ENCODE results near the gene MTHFD2. TPM values are rescaled to one million over a fixed set of nuclear protein-coding genes. Genes with fewer than 3 reads are reported as not detected.

MTHFD2 gene
- total and polyA plus RNA-seq, 3 experiments from 2014 or later: 11.0 to 397 (median 379) TPM

DNA sequence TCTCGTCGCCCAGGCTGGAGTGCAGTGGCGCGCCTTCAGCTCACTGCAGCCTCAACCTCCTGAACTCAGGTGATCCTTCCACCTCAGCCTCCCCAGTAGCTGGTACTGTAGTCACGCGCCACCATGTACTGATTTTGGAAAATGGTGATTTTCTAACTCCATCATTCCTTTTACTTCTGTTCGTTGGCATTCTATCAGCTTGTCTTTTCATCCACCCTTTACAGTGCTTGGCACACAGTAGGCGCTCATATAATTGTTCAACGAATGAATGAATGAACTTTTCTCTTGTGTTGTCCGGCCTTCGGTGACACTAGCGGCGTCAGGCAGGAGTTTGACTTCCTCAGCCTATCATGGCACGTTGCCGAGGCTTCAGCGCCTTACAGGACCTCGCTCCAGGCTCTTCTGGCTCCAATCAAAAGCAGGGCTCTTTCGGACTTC lies 373 bp upstream of the MTHFD2 start:
- H3K4me1 ChIP-seq (ENCODE audit: insufficient read depth, low read length): peaks cover 23% of the 10 kb centered on the region
- Mint-ChIP-seq H3K4me1 (peaks cover 21 to 41% (median 40%) of the 10 kb centered on the region in 3 donors), H3K27ac (peak overlapping the region; percentile 74 to 100 (median 98)), H3K4me3 (peak overlapping the region; percentile 90 to 100 (median 95)), H3K36me3 (peaks cover 0 to 7% (median 0%) of the 10 kb centered on the region in 3 donors), H3K27me3 (no peaks in the 10 kb centered on the region), H3K9me3 (no peaks in the 10 kb centered on the region)
- no peaks in the 10 kb centered on the region for H3K36me3 ChIP-seq (ENCODE audit: insufficient read depth, low read length)
- no peaks in the 10 kb centered on the region for H3K9me3 ChIP-seq (ENCODE audit: low read length)
- POLR2A ChIA-PET: interaction anchor here (0.6 to 3.6 kb wide), 6 partner anchors 9 to 461 kb away, joined by 3 to 84 read pairs (median 3); partner anchors contain the start of genes MOB1A and TPRKB
- peak overlapping the region; percentile 97 for H3K4me3 ChIP-seq (ENCODE audit: low read length)
- CTCF ChIA-PET: interaction anchor here (1.4 to 5.0 kb wide), 8 partner anchors 12 to 137 kb away, joined by 3 to 59 read pairs (median 6); partner anchors contain the start of genes BOLA3 and MOB1A
- H3K27ac ChIP-seq (ENCODE audit: low read depth, low read length): peak overlapping the region; percentile 84
- no peak for DNase-seq
- H3K27me3 ChIP-seq (ENCODE audit: insufficient read depth, low read length, poor library complexity, severe bottlenecking): no peaks in the 10 kb centered on the region

GRCh38 chr2:74199275-74199701 lies 873 bp downstream of the MTHFD2 start:
- Mint-ChIP-seq H3K27me3 (no peaks in the 10 kb centered on the region), H3K4me3 (peak overlapping the region; percentile 90 to 100 (median 95)), H3K4me1 (peaks cover 23 to 50% (median 41%) of the 10 kb centered on the region in 3 donors), H3K36me3 (peaks cover 0 to 7% (median 0%) of the 10 kb centered on the region in 3 donors), H3K27ac (peak overlapping the region; percentile 85 to 100 (median 96)), H3K9me3 (no peaks in the 10 kb centered on the region)
- H3K27me3 ChIP-seq (ENCODE audit: insufficient read depth, low read length, poor library complexity, severe bottlenecking): no peaks in the 10 kb centered on the region
- POLR2A ChIA-PET: interaction anchor here (0.7 to 3.6 kb wide), 13 partner anchors 8 to 462 kb away, joined by 3 to 84 read pairs (median 3); partner anchors contain the start of genes MOB1A, STAMBP and TPRKB
- CTCF ChIA-PET: interaction anchor here (0.9 to 5.0 kb wide), 11 partner anchors 9 to 372 kb away, joined by 3 to 59 read pairs (median 6); partner anchors contain the start of genes BOLA3 and MOB1A
- H3K4me3 ChIP-seq (ENCODE audit: low read length): peak overlapping the region; percentile 97
- H3K4me1 ChIP-seq (ENCODE audit: insufficient read depth, low read length): peaks cover 23% of the 10 kb centered on the region
- H3K9me3 ChIP-seq (ENCODE audit: low read length): no peaks in the 10 kb centered on the region
- DNase-seq: peak in 1 of 5 donors; percentile 3
- peak overlapping the region; percentile 84 for H3K27ac ChIP-seq (ENCODE audit: low read depth, low read length)
- no peaks in the 10 kb centered on the region for H3K36me3 ChIP-seq (ENCODE audit: insufficient read depth, low read length)

- H3K4me3 Mint-ChIP-seq: peak overlapping the region; percentile 90 to 100 (median 95)
- CTCF ChIA-PET: interaction anchor here (1.2 to 5.0 kb wide), 7 partner anchors 10 to 373 kb away, joined by 3 to 59 read pairs (median 5); partner anchors contain the start of genes BOLA3 and MOB1A
- Histone ChIP-seq H3K9me3 (ENCODE audit: low read length) (no peaks in the 10 kb centered on the region), H3K27ac (ENCODE audit: low read depth, low read length) (peak overlapping the region; percentile 84), H3K27me3 (ENCODE audit: insufficient read depth, low read length, poor library complexity, severe bottlenecking) (no peaks in the 10 kb centered on the region), H3K36me3 (ENCODE audit: insufficient read depth, low read length) (no peaks in the 10 kb centered on the region), H3K4me3 (ENCODE audit: low read length) (peak overlapping the region; percentile 97), H3K4me1 (ENCODE audit: insufficient read depth, low read length) (peaks cover 23% of the 10 kb centered on the region)
- no peak for DNase-seq
- peaks cover 0 to 7% (median 0%) of the 10 kb centered on the region in 3 donors for H3K36me3 Mint-ChIP-seq
- H3K27ac Mint-ChIP-seq: peak overlapping the region; percentile 85 to 100 (median 96)
- POLR2A ChIA-PET: interaction anchor here (0.7 to 3.6 kb wide), 9 partner anchors 8 to 371 kb away, joined by 3 to 84 read pairs (median 4); partner anchors contain the start of genes MOB1A and STAMBP
- H3K27me3 Mint-ChIP-seq: no peaks in the 10 kb centered on the region
- peaks cover 26 to 56% (median 46%) of the 10 kb centered on the region in 3 donors for H3K4me1 Mint-ChIP-seq
- H3K9me3 Mint-ChIP-seq: no peaks in the 10 kb centered on the region
These were observed 1.5 kb downstream of the MTHFD2 start for GRCh38 chr2:74199871-74200305.

DNA sequence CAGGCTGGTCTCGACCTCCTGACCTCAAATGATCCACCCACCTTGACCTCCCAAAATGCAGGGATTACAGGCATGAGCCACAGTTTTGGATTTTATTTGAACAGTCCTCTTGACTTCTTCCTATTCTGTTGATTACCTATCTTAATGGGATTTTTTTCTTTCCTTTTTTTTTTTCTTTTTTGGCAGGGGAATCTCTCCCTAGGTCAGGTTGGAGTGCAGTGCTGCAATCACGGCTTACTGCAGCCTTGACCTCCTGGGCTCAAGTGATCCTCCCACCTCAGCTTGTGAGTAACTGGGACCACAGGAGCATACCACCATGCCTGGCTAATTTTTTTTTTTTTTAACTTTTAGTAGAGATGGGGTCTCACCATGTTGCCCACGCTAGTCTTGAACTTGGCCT lies 2.8 kb downstream of the MTHFD2 start:
- DNase-seq: no peak
- Histone ChIP-seq H3K9me3 (ENCODE audit: low read length) (no peaks in the 10 kb centered on the region), H3K27ac (ENCODE audit: low read depth, low read length) (no peak overlapping the region), H3K4me3 (ENCODE audit: low read length) (no peak overlapping the region), H3K27me3 (ENCODE audit: insufficient read depth, low read length, poor library complexity, severe bottlenecking) (no peaks in the 10 kb centered on the region), H3K36me3 (ENCODE audit: insufficient read depth, low read length) (no peaks in the 10 kb centered on the region), H3K4me1 (ENCODE audit: insufficient read depth, low read length) (peaks cover 37% of the 10 kb centered on the region)
- POLR2A ChIA-PET: no interaction called here
- peaks cover 39 to 69% (median 59%) of the 10 kb centered on the region in 3 donors for H3K4me1 Mint-ChIP-seq
- H3K27me3 Mint-ChIP-seq: no peaks in the 10 kb centered on the region
- peak overlapping the region in 1 of 7 donors; percentile 54 for H3K4me3 Mint-ChIP-seq
- no peaks in the 10 kb centered on the region for H3K9me3 Mint-ChIP-seq
- CTCF ChIA-PET: interaction anchor here (1.3 kb wide), 1 partner anchor 22 kb away, joined by 3 read pairs; the partner anchor contains the start of gene MOB1A
- H3K27ac Mint-ChIP-seq: peak overlapping the region in 2 of 8 donors; percentile 85 to 98
- H3K36me3 Mint-ChIP-seq: peaks cover 0 to 7% (median 0%) of the 10 kb centered on the region in 3 donors

- Mint-ChIP-seq H3K27ac (peak overlapping the region in 4 of 8 donors; percentile 24 to 85 (median 45)), H3K9me3 (no peaks in the 10 kb centered on the region), H3K4me3 (peak overlapping the region in 1 of 7 donors; percentile 54), H3K27me3 (no peaks in the 10 kb centered on the region), H3K36me3 (peaks cover 0 to 7% (median 0%) of the 10 kb centered on the region in 3 donors), H3K4me1 (peaks cover 43 to 73% (median 63%) of the 10 kb centered on the region in 3 donors)
- H3K4me1 ChIP-seq (ENCODE audit: insufficient read depth, low read length): peaks cover 41% of the 10 kb centered on the region
- ChIA-PET POLR2A (no interaction called here), CTCF (interaction anchor here (1.3 kb wide), 1 partner anchor 23 kb away, joined by 3 read pairs; the partner anchor contains the start of gene MOB1A)
- no peaks in the 10 kb centered on the region for H3K27me3 ChIP-seq (ENCODE audit: insufficient read depth, low read length, poor library complexity, severe bottlenecking)
- H3K9me3 ChIP-seq (ENCODE audit: low read length): no peaks in the 10 kb centered on the region
- no peak overlapping the region for H3K27ac ChIP-seq (ENCODE audit: low read depth, low read length)
- no peaks in the 10 kb centered on the region for H3K36me3 ChIP-seq (ENCODE audit: insufficient read depth, low read length)
- no peak for DNase-seq
- no peak overlapping the region for H3K4me3 ChIP-seq (ENCODE audit: low read length)
These were observed 3.2 kb downstream of the MTHFD2 start for GRCh38 chr2:74201596-74201995.

DNA sequence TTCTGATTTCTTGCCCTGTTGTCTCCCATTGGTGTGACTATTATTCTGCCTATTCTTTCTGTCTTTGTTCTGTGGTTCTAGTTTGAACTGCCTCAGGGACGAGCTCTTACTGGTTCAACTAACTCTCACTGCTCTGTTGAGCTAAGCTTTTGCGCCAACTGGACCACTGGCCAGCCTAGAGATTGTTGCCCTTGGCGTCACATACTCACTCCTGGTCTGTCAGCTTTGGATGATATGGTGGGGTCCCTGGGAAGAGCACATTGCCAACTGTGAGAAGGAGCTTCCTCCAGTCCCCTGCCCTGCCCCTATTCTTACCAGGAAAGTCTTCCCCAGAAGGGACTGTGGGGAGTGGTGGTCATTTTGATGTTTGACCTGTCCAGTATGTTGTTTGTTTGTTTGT lies 6.0 kb downstream of the MTHFD2 start:
- ChIA-PET POLR2A (interaction anchor here (0.5 kb wide), 1 partner anchor 10 kb away, joined by 5 read pairs; no protein-coding TSS in a partner anchor), CTCF (interaction anchor here (1.1 kb wide), 2 partner anchors 25 to 45 kb away, joined by 3 to 4 read pairs; partner anchors contain the start of gene MOB1A)
- no peaks in the 10 kb centered on the region for H3K36me3 ChIP-seq (ENCODE audit: insufficient read depth, low read length)
- Mint-ChIP-seq H3K4me1 (peaks cover 34 to 74% (median 65%) of the 10 kb centered on the region in 3 donors), H3K4me3 (peak overlapping the region in 1 of 7 donors; percentile 6), H3K9me3 (no peaks in the 10 kb centered on the region), H3K27me3 (no peaks in the 10 kb centered on the region), H3K36me3 (peaks cover 0 to 15% (median 3%) of the 10 kb centered on the region in 3 donors), H3K27ac (peak overlapping the region in 7 of 8 donors; percentile 11 to 98 (median 70))
- no peaks in the 10 kb centered on the region for H3K9me3 ChIP-seq (ENCODE audit: low read length)
- no peak for DNase-seq
- no peak overlapping the region for H3K4me3 ChIP-seq (ENCODE audit: low read length)
- peaks cover 39% of the 10 kb centered on the region for H3K4me1 ChIP-seq (ENCODE audit: insufficient read depth, low read length)
- no peaks in the 10 kb centered on the region for H3K27me3 ChIP-seq (ENCODE audit: insufficient read depth, low read length, poor library complexity, severe bottlenecking)
- no peak overlapping the region for H3K27ac ChIP-seq (ENCODE audit: low read depth, low read length)

GRCh38 chr2:74205113-74205512 lies 6.7 kb downstream of the MTHFD2 start:
- H3K27ac ChIP-seq (ENCODE audit: low read depth, low read length): peak overlapping the region; percentile 68
- peaks cover 28 to 71% (median 59%) of the 10 kb centered on the region in 3 donors for H3K4me1 Mint-ChIP-seq

More at GRCh38 chr2:74205113-74205512, 6.7 kb downstream of the MTHFD2 start:
- Mint-ChIP-seq H3K27ac (peak overlapping the region; percentile 92 to 98 (median 97)), H3K9me3 (no peaks in the 10 kb centered on the region), H3K4me3 (peak overlapping the region in 6 of 7 donors; percentile 73 to 81 (median 76)), H3K36me3 (peaks cover 0 to 20% (median 7%) of the 10 kb centered on the region in 3 donors), H3K27me3 (no peaks in the 10 kb centered on the region)
- no peak for DNase-seq
- ChIA-PET CTCF (interaction anchor here (0.9 to 3.0 kb wide), 5 partner anchors 24 to 382 kb away, joined by 3 to 8 read pairs (median 3); partner anchors contain the start of gene MOB1A), POLR2A (interaction anchor here (2.7 kb wide), 1 partner anchor 27 kb away, joined by 11 read pairs; the partner anchor contains the start of gene MOB1A)
- no peaks in the 10 kb centered on the region for H3K9me3 ChIP-seq (ENCODE audit: low read length)
- H3K27me3 ChIP-seq (ENCODE audit: insufficient read depth, low read length, poor library complexity, severe bottlenecking): no peaks in the 10 kb centered on the region
- no peak overlapping the region for H3K4me3 ChIP-seq (ENCODE audit: low read length)
- peaks cover 34% of the 10 kb centered on the region for H3K4me1 ChIP-seq (ENCODE audit: insufficient read depth, low read length)
- H3K36me3 ChIP-seq (ENCODE audit: insufficient read depth, low read length): peaks cover 4% of the 10 kb centered on the region
